ENCODE data around the gene SELPLG.

The SELPLG gene

DNA sequence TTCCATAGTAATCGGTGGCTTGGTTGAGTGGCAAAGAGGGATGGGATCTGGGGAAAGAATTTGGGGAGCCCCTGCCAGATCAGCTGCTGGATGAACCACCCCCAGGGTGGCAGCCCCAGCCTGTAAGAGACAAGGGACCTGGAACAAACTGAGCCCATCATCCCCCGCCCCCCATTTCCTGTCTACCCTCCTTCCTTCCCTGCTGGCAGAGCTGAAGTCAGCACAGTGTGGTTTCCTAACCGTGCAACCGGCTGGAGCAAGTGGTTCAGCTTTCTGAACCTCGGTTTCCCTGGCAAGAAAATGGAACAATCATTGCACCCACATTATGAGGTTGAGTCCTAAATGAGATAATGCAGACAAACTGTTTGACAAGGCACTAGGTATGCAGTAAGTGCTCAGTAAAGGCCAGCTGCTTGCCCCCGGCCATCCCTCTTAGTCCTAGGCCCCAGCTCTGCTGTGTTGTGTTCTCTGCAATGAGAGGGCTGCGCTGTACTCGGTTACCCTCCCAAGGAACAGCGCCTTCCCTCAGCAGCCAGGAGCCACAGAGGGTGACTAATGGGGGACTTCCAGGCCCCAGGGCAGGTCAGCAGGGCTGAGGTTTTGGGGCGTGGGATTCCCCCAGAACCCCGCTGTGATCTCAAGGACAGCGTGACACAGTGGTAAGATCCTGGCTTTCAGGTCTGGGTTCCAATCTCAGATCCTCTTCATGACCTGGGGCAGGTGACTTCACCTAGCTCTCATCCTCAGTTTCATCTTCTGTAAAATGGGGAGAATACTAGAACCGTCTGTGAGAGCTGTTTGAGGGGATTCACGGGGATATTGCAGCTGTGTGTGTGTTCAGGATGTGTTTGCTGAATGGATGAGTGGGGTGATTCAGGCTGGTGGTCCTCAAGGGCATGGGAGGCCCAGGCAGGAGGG lies 16.5 kb downstream of the SELPLG start:
- DNase-seq = no peak

DNA sequence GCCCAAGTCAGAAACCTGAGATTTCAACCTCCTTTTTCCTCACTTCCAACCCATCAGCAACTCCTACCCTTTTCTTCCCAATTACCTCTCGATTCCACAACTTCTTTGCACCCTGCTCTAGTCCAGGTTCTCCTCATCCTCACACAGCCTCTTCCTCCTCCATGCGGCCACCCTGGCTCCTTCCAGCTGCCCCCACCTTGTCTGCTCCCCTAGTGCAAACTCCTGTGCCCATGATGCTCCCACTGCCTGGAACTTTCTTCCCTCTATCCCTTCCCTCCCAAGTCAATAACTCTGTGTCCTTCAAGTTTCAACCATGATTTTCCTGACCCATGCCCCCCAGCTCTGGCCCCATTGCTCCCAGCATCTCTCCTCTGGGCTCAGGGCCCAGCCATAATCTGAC lies 17.3 kb downstream of the SELPLG start:
- no peak for DNase-seq

DNA sequence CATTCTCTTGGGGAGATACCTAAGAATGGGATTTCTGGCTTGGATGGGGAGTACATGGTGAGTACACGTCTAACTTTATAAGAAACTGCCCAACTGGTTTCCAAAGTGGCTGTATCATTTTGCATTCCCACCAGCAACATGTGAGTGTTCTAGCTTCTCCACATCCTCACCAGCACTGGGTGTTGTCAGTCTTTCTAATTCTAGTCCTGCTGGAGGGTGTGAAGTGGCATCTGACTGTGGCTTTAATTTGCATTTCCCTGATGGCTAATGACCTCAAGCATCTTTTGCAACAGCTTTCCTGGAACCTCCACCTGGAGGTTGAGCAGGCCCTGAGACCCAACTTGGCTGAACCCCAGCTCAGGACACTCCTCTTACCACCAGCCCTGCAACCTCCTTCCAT lies 17.8 kb downstream of the SELPLG start:
- DNase-seq = no peak

DNA sequence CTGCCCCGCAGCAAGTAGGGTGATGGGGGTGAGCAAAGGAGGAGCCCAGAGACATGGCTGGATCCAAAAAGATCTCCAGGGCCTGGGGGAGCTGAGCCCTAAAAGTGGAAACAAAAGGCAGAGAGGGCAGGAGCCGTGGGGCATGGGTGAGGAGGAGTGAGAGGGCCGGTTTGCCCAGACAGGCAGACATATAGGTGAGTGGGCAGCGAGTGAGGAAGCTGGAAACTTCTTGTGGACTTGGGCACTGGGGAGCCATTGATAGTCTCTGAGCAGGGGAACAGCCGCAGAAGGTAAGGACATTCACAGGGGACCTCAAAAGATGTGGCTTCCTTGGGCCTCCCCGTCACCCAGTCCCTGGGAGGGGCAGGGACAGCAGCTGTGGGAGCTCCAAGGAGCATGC lies 19.1 kb downstream of the SELPLG start:
- DNase-seq = no peak

DNA sequence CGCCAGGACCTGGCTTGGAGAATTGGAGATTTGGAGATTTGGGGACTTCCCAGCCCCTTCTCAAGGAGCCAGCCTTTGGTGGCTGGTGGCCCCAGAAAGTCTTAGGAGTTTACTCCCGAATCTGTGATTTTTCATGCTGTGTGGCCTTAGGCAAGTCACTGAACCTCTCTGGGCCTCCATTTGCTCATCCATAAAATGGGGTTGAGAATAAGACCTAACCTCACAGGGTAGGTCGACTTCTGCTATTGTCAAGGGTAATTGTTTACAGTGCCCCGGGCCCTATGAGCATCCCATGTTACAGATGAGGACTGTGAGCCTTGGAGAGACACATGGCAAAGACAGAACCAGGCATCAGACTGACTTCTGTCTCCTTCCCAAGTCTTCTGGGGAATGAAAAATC lies 19.7 kb downstream of the SELPLG start:
- DNase-seq = no peak

DNA sequence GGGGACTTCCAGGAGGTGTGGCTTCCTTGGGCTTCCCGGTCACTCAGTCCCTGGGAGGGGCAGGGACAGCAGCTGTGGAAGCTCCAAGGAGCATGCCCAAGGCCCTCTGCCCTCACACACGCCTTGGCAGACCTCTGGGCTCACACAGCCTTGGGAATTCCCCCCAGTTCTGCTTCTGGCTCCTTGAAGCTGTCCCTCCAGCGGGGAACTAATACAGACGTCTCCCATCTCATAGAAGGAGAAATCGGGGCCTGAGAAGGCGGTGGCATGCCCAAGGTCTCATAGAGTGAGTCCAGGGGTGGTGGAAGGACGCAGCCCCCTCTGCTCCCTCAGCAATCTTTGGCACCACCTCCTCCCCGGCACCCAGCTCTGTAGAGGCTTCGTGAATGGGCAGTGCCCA lies 20.1 kb downstream of the SELPLG start:
- DNase-seq = no peak

DNA sequence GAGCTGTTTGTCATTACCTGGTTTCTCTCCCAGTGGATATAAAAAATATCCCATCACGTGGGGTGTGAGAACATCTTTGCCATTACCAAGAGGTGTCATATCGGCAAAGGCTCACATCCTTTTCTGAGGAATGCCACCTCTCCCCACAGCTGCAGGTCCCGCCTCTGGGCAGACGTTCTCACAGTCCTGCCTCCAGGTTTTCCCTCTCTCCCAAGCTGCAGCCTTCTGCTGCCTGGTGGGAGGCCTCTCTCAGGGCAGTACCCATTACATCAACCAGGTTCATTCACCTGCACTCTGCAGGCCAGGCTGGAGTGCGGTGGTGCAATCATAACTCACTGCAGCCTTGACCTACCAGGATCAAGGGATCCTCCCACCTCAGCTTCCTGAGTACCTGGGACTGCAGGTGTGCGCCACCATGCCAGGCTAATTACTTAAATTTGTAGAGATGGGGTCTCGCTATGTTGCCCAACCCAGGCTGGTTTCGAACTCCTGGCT lies 20.9 kb downstream of the SELPLG start:
- peak; percentile 43 for DNase-seq

DNA sequence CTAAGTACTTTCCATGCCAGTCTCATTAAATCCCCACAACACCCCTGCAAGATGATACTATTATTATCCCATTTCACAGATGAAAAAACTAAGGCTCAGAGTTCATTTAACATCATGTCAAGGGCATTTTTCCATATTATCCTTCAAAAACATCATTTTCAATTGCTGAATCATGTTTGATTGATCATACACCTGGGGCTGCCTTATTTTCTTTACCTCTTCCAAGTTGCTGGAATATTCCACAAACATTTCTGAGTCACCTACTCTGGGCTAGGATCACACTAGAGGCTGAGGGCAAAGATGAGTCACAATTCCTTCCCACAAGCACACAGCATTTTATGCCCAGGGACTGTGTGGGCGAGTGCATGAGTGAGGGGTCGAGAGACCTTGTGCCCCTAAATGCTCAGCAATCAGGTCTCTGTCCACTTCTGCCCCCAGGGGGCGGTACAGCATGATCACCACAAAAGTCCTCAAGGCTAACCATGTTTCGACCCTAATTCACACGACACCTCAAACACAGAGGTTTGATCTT lies 21.7 kb downstream of the SELPLG start:
- no peak for DNase-seq

DNA sequence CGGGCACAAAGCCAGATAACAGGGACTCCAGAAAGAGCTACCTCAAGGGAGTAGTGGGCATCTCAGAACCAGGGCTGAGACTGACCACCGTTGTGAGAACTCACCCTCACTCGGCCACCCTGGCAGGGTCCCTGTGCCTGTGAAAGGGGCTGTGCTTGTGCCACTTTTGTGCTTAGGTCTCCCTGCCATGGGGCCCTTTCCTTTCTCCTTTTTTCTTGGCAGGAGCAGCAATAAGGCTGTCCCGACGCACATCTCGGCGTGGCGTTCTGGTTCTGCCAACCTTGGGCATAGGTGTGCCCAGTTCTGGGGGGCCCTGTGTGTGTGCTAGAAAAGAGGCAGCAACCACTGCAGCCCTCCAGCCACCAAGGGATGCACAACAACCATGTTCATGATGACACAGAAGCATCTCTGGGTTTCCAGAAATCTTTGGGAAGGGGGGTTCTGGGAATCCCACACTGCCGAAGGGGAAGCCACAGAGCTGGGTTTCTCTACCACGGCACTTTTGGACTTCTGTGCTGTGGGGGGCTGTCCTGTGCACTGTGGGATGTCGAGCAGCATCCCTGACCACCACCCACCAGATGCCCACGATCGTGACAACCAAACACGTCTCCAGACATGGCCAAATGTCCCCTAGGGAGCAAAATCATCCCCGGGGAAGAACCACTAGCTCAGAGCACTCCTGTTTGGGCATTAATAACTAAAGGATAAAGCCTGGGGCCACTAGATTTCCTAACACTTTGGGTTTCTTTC lies 22.7 kb downstream of the SELPLG start:
- no peak for DNase-seq

DNA sequence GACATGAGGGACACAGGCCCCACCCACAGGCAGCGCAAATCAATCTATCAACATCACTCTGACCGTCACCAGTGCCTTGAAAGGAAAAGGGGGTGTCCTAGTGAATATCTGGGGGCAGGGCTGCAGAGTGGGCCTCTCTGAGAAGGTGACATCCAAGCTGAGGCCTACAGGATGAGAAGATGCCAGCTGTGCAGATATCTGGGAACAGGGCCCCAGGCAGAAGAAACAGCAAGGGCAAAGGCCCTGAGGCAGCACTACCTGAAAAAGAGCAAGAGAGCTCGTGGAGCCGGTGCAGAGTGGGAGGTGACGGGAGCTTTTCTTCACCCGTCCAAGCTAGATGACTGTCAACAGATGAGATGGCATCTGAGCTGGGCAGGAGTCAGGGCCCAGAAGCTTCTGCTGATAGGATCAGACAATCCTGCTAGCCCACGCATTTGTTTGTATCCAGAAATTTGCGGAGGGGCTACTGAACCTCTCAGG lies 23.3 kb downstream of the SELPLG start:
- no peak for DNase-seq

DNA sequence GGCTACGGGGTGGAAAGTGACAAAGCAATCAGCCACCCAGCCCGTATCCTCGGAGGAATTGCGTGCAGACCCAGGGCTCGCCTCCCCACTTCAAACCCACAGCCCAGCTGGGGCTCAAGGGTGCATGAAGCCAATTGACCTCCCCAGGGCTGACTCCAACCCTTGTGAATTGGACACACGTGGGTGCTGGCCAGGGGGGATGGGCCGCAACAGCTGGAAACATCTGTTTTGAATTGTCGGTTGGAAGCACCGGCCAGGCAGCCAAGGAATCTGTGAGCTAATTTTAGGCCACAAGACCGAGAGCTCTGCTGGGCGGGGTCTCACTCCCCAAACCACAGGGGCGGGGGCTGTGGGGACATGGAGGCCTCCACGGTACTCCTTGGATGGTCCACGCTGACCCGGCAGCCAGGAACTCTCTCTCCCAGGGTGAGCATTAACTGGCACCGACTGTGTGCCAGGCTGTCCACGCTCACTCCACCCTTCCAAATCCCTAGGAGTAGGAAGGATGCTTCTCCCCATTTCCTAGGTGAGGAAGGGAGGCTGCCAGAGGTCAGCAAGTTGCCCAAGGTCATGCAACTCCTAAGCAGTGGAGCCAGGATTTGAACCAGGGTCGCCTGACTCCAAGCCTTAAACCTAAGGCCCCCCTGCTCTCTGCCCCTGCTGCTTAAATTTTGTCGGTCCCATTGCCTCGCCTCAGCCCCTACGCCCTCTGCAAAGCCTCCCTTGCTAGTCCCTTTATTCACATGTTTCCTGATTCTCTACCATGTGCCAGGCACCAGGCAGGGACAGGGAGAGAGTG lies 24.0 kb downstream of the SELPLG start:
- DNase-seq = no peak

DNA sequence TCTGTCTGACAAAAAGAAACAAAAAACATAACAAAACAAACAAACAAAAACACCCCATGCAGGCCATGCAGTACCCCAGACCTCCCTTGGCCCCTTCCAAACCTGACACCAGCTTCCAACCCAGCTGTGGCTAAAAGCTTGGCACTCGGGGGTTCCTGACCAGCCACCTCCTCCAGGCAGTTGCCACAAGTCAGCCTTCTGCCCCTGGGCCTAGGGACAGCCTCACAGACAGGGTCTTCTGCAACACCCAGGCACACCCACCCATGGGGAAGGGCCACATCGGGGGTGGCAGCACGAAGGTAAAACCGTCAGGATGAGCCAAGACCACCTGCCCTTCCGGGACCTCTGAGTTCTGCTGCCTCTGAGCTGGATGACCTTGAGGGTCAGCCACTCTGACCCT lies 25.1 kb downstream of the SELPLG start:
- DNase-seq = no peak

DNA sequence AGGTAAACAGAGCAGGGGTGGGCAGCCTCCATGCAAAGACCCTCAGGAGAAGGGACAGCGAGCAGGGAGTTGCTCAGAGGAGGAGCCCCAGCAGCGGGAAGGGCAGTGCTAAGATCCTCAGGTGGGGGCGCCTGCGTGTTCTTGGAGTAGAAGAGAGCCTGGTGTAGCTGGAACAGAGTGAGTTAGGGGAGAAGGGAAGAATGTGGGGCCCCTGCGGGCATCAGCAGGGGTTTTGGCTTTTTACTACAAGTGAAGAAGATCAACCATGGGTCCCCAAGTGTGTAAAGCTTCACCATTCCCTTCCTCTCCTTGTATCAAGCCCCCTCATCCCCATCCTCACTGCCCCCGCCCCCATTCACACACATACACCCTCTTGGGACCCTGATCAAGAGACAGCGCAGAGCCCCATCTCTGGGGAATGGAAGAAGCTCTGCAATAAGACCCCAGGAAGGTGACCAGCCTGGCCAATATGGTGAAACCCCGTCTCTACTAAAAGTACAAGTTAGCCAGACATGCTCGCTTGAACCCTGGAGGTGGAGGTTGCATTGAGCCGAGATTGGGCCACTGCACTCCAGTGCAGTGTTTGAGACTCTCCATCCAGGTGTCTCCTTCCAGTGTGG lies 25.6 kb downstream of the SELPLG start:
- no peak for DNase-seq

DNA sequence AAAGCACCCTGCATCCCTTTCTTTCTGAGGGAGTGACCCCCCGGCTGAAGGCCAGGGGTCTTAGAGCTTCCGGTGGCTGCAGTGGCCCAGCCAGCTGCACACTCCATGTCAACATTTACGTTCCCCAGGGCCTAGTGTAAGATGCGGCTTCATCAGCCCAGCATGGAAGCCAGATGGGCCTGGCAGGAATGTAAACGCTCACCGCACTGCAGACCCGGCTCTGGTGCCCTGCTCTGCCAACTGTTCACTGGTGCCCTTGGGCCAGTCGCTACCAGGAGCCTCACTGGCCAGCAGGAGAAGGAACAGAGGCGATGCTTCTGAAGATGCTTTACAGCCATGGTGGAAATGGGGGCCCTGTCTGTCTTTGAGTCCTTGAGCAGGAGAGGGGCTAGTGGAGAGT lies 27.2 kb downstream of the SELPLG start:
- no peak for DNase-seq

DNA sequence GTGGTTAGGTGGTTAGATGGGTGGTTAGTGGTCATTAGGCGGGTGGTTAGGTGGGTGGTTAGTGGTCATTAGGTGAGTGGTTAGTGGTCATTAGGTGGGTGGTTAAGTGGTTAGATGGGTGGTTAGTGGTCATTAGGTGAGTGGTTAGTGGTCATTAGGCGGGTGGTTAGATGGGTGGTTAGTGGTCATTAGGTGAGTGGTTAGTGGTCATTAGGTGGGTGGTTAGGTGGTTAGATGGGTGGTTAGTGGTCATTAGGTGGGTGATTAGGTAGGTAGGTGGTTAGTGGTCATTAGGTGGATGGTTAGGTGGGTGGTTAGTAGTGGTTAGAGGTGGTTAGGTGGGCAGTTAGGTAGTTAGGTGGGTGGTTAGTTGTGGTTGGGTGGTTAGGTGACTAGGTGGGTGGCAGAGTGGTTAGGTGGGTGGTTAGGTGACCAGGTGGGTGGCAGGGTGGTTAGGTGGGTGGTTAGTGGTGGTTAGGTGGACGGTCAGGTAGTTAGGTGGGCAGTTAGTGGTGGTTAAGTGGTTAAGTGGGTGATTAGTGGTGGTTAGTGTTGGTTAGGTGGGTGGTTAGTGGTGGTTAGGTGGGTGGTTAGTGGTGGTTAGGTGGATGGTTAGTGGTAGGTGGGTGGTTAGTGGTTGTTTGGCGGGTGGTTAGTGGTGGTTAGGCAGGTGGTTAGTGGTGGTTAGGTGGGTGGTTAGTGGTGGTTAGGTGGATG lies 27.8 kb downstream of the SELPLG start:
- no peak for DNase-seq

DNA sequence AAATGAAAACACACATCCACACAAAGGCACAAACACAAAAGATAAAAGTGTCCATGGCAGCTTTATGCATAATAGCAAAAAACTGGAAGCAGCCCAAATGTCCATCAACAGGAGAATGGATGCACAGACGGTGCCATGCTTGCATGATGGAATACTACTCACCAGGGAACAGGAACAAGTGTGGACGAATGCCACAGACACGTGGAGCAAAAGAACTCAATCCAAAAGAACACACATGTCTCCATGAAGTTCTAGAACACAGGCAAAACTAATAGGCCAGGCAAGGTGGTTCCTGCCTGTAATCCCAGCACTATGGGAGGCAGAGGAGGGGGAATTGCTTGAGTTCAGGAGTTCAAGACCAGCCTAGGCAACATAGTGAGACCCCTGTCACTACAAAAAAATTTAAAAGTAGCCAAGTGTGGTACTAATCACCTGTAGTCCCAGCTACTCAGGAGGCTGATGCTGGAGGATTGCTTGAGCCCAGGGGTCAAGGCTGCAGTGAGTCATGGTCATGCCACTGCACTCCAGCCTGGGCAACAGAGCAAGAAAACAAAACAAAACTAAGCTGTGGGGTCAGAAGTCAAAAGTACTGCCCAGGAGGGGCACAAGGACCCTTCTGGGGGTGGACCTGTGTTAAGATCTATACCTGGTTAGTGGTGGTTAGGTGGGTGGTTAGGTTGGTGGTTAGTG lies 28.5 kb downstream of the SELPLG start:
- no peak for DNase-seq

DNA sequence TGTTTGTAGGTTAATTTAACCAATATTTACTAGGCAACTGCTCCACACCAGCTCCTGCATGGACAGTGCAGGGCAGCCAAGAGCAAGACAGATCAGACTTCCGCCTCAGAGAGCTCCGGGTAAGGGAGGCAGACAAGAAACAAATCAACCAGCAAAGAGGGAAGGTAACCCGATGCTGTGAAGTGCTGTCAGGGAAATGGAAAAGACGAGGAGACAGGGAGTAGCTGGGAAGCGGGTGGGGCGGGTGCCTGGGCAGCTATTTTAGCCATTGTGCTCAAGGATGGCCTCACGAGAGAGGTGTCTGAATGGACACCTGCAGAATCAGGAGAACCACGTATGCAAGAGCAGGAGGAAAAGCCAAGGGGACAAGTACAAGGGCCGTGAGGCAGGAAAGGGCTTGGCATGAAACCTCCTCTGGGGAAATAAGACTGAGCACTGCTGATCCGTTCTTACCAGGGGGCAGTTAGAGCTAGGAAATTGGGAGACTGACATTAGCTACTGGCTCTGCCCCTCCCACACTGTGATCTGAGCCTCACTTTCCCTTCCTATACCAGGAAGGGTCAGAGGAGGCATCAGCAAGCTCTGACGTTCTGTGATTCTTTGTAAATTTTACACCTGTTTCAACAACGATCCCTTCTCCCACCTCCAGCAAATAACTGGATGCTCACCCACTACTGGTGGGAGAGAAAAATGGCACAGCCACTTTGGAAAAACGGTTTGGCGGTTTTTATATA lies 29.3 kb downstream of the SELPLG start:
- no peak for DNase-seq

DNA sequence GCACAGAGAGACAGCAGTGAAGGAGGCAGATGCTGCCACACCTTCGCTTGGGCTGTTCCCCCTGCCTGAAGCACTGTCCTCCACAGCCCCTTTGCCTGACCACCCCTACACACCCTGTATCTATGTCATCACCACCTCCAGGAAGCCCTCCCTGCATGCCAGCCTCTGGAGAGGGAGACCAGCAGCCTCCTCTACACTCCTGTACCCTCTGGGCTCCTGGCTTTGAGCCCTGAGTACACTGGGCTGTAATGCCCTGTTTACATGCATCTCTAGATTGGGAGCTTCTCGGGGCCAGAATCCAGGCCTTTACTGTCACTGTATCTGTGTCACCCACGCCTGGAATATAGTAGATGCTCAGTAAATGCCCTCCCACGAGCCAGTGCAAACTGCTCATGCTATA lies 30.0 kb downstream of the SELPLG start:
- no peak for DNase-seq

DNA sequence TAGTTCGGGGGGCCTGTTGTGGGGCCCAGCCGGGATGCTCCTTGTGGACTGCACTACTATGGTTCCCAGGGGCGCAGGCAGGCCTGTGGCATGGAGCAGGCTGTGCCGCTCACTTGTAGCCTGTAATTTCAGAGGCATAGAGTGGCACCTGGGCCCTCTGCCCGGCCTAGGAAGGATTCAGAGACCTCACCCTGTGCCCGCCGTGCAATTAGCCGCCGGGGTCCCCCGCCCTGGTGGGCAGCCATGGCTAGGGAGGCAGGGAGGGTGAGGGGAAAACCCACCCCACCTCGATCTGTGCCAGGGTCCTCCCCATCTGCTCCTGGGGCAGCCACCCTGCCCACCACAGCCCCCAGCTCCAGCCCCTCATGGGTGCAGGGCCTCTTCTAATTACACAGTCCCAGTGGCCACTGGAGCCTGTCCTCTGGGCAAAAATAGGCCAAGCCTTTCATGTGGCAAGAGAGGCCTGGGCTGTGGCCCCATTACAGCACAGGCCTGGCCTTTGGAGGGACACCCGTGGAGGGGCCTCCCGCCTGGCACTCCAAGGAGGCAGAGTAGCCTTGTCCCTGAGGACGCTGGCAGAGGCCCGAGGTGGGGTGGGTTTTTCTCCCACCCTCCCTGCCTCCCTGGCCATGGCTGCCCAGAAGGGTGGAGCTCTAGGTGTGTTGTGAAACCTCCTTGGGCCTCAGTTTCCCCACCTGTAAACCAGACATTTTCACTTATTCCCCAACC lies 30.6 kb downstream of the SELPLG start:
- DNase-seq = no peak

Data from NCI-H2171 (cell line).